AG20443 (cell line): ENCODE data around the gene GNAT3.

Source experiments
- DNase-seq: peaks from one replicate; pipeline ENCODE4 v3.0.0; 2012; ENCODE audit warnings: low spot score, mixed read lengths

The GNAT3 gene

DNA sequence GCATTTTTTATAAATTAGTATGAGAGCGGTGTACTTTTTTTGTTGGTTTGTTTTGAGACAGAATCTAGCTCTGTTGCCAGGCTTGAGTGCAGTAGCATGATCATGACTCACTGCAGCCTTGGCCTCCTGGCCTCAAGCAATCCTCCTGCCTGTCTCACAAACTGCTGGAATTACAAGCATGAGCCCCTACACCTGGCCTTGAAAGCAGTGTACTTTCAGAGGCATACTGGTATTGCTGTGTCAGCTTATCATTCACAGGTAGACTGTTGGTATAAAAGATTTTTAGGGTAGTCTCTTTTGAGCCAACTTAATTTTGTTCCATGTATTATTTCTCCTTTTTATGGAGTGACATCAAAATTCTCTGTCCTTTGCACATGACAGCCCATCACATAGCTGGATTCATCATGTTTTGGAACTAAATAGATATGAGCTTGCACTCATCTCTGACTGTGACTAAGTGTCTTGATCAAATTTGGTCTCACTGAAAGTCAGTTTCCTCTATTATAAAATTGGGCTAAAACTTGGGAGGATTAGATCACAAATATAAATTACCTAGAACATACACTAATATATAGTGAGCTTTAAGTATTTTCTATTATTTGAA is 12.4 kb downstream of the GNAT3 start:
- DNase-seq = peak; percentile 23

DNA sequence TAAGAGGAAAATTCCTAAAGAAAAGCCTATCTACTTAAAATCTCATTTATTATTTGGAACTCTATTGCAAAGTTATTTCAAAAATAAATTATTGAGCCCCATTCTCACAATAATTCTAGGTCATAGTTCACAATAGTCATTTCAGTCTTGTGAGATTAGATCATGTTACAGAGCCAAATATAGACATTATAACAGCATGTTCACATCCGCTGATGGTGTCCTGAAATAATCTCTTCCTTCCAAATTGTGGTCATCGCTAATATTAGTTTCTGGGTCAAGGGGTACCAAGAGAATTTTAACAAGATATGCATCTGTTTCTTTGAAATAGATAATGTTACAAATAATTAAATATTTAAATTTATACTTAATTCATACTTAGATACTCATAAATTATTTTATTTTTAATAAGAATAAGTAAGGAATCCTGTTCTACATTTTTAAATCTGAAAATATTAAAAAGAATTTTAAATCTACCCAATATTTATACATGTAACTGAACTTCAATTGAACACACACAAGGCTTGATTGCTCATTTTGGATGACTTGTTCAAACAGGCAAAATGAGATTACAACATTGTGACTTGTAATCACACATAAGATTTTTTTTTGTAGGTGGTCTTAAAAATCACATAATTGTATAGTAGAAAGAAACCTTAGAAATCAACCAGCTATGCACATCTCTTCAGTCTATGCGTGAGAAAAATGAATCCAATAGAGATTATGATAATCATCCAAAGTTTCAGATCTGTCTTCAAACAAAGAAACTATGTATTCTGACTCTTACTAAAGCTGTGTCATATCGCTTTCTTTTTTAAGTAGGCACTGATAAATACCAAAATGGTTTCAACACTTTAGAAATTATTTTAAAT is 13.1 kb downstream of the GNAT3 start:
- DNase-seq = peak; percentile 14

DNA sequence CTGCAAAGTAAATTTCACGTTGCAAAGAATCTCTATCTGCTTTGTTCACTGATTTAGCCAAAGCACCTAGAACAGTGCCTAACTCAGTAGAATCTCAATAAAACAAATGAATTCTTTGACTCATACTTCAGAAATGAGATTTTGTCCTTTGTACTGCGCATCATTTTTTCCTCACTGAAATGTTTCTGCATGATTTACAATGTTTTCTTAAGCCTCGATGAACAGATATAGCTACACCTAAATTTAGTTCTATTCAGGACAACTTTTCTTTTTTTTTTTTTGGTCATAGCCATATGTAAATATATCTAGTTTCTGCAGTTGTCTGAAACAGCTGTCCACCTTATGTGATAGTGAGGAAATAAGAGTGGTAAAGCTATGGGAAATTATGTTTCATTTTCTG is 15.3 kb downstream of the GNAT3 start:
- DNase-seq = no peak

DNA sequence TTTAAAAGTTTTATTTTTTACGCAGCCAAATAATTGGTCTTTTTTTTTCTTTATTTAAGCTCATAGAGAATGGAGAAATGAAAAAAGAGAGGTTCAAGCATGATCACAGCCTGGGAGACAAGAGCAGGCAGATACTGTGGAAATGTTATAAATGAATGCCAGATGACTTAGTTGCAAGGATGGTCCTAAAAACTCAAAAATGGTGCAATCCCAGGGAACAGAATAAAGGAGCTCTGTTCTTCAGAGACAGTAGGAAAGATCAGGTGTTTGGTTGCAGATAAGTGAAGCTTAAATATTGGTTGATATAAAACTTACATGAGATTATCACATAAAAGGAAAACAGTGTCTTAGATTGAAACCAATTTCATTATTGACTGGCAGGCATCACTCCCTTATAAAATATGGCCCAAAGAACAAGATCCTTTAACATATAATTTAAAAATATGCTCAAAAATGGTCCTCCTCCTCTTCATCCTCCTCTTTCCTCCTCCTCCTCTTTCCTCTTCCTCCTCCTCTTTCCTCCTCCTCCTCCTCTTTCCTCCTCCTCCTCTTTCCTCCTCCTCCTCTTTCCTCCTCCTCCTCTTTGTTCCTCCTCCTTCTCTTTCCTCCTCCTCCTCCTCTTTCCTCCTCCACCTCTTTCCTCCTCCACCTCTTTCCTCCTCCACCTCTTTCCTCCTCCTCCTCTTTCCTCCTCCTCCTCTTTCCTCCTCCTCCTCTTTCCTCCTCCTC is 18.6 kb downstream of the GNAT3 start:
- no peak for DNase-seq

DNA sequence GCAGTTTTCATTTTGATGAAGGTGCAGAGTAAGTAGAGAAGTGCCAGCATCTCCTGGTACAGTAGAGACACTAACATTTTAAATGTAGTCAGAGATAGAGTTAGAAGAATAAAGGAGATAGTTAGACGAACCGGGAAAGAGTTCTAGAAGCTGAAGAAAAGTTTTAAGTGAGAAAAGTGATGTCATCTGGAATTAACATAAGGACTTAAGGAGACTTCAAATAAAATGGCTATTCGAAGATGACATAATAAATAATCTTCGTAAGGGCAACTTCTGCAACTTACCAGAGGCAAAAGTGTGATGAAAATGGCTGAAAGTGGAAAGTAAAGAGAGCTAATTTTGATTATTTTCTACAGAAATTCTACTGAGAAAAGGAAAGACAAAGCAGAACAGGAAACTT is 20.4 kb downstream of the GNAT3 start:
- no peak for DNase-seq

DNA sequence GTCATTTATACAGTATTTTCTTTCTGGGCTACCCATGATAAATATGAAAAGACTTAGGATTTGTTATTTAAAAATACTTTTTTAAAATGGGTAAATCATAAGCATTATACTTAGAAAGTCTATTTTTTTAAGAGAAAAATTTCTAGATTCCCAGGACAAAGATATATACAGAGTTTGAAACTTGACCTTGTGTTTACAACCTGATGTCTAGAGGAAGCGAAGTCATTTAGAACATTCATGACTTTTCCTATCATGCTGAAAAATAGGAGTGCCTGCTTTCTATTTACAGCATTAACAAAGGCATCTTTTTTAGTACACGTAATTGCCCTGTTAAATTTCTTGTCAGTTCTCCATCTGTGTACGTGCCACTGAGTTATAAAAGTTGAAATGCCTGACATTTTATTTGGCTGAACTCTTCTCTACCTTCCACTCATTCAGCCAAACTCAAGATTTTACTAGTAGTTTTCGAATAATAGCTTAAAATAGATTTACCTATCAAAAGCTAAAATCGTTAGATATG is 23.0 kb downstream of the GNAT3 start:
- no peak for DNase-seq

DNA sequence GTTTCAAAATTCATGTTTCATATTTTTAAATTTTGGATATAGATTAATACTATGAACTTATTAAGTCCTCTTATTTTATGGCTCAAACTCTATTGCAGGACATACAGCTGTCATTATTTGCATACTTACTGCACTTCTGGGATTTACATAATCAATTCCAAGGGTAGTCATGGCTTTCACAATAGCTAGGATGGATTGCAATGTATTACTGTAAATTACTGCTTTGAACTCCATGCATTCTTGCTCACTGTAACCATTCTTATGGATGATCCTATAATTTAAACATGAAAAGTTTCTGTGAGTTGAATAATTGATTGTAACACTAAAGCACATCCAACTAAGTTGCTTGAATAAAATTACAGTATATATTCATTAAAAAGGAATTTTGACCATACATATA is 23.5 kb downstream of the GNAT3 start:
- no peak for DNase-seq

DNA sequence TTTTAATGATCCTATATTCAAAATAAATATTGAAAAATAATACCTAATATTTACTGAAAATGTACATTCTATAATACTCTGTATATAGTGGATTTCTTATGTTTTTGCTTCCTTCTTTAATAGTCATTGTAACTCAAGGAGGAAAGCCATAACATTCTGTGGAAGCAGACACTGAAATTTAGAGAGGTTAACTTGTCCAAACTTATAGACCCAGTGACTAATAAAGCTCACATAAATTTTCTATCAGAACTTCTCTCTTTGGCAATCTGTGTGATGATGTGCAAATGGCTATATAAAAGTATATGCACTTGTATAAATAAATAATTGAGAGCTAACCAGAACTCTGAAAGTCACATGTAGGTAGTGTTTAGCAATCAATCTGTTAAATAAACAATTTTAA is 26.1 kb downstream of the GNAT3 start:
- DNase-seq = no peak

DNA sequence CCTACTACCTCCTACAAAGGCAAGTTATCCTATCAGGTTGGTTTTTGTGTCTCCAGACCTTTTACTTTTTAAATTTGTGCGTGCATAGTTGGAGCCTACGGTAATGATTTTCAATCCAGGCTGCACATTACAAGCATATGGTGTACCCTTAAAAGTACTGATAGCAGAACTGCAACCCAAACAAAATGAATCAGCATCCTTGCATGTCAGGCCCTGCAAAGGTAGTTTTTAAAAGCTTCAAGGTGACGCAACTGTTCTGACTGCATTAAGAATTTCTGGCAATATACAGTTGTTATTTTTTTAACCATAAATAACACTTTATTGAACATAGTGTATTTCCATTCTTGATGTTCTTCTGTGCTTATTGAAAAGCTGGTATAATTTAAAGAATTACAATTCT is 28.9 kb downstream of the GNAT3 start:
- DNase-seq = no peak

DNA sequence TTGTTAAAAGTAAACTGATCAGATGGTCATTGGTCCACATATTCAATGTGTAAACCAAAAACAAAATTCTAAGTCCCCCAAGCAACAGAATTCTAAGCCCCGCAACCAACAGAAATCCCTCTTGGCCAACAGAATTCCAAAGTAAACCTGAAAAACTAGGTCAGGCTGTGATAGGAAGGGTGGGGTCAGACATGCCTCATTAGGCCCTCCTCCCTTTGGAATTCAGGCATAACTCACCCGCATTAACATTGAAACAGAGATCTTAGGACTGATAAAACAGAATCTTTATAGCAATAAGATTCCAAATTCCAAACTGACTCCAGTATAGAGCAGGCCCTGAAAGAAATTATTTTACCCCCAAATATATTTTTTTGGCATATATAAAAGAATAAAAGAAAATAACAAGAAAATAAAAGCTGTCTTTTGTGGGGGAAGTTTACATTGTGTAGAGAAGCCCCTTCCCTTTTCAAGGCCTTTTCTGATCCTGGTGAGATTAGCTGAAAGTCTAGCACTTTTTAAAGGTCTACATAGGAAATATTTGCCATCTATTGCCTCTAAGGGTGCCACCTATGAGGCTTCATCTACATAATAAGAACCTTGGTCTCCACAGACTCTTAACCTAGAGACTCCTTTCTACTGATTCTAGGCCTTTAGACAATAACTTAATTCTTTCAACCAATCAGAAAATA is 30.5 kb downstream of the GNAT3 start:
- DNase-seq = no peak

DNA sequence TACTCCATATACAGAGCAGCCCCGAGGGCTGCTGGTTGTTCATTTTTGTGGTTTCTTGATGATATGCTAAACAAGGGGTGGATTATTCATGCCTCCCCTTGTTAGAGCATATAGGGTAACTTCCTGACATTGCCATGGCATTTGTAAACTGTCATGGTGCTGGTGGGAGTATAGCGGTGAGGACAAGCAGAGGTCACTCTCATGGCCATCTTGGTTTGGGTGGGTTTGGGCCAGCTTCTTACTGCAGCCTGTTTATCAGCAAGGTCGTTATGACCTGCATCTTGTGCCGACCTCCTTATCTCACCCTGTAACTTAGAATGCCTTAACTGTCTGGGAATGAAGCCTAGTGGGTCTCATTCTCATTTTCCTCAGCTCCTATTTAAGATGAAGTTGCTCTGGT is 31.3 kb downstream of the GNAT3 start:
- DNase-seq = no peak

DNA sequence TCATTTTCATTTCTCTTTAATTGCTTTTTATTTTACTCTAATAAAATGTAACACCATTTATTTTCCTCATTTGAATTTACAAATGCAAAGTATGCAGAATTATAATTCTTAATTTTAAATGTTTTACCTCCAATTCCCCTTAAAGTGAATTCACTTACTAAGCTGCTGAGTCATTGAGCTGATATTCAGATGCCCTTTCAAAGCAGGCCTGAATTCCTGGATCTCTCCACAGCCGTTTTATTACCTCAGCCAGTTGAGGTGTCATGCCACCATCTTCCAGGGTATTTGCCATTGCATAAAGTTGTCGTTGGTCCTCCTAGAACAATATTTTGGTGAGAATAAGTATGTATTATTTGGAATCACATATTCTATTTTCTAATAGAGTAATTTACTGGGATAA is 33.2 kb downstream of the GNAT3 start:
- DNase-seq = peak; percentile 45

DNA sequence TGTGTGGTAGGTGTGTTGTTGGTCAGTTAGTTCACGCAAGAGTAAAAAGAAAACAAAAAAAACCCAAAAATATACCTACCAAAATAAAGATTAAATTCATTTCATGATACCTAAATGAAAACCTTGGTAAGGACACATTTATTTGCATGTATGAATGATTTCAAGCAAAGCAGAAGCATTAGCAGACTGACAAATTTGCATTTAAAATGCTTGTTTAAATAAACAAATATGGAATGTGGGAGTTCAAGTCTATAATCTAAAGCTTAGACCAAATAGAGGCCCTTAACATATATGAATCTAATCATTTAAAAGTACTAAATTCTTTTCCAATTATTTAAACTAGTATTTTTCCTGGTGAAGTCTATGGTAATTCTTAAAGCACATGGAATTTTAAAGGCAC is 35.8 kb downstream of the GNAT3 start:
- DNase-seq = no peak

DNA sequence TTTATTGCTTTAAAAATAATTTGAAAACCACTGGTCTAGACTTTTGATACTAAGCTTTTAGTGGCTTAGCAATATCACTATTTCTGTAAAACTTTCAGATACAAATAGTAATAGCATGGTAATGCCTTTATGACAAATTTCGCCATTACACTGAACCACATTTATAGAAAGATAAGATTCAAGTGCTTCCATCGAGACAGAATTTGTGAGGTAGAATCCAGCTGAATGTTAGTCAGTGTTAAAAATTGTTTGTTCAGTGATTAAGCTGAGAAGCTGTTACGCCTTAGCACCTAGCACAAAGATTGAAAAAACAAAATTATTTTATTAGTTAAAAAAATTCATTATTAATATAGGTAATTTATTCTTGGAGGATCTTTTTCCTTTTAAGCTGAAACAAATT is 36.5 kb downstream of the GNAT3 start:
- DNase-seq = no peak

DNA sequence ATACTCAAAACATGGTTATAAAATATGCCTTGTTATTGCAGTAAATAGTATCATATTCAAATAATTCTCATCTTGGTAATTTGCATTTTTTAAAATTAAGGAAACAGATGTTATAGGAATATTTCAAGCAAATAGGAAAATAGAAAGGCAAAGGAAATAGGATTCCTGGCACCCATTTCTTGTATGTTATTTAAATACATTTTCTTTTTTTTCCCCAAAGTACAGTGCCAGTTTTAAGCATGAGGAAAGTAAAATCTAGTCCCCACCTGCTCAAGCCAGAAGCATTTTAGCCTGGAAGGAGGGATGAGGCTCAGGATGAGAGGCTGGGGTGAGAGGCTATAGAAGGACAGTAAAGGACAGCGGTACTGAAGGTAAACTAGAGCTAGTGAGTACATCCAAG is 38.1 kb downstream of the GNAT3 start:
- no peak for DNase-seq

DNA sequence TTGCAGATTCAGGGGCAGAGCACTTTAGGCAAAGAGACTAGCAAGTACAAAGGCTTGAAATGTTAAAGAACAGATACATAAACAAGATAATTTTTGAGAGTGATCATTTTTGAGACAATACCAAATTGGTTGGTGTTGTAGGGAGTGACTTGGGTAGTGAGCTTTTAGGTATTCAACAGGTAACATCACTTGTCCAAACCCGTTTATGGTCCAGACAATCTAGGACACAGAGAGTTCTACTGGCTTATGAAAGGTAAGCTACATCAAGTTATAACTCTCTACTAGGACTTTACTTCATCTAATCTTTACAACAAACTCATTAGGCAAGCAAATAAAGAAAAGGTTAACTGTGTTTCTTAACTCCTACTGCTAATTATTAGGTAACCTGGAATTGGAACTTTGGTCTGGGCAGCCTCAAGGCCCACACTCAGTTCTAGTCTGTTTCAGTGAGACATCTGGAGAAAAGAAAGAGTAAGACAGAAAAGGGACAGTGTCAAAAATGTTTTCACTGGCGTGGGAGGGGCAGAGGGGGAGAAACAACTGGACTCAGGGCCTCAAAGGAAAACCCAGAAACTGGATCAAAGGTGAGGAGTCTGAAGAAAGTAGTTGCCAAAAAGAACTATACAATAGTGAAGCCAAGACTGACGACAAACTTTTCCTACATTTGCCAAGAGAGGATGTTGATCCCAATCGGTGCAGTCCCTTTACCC is 39.2 kb downstream of the GNAT3 start:
- DNase-seq = no peak

DNA sequence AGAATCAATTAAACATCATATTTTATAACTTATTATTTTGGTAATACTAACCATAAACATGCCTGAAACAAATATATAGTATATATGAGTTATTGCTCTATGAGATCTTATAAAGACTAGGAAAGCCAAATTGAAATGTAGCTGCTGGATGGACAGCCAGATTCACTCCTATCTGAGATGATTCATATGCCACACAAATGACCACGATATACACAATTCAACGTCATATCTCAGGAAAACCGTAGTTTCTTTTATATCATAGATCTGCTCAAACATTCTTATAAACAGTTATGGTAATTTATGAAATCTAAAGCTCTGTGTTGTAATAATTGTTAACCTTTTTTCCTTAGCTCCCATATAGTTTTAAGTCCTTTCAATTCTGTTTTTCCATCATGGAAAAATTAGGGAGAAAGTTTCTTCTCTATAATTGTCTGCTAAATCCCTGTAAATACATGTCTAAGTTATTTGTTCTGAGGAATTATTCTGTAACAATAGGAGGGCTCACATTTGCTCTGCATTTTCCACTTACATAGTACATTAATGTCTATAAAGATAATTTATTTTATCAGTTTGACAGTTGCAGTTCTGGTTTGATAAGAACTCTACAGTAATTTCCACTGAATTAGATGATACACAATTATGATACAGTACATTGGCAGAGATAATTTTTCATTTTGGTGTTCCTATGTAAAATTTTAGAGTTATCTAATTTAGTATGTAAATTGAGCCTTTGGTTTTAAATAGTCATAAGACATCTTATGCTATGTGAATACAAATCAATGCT is 42.7 kb downstream of the GNAT3 start:
- no peak for DNase-seq

DNA sequence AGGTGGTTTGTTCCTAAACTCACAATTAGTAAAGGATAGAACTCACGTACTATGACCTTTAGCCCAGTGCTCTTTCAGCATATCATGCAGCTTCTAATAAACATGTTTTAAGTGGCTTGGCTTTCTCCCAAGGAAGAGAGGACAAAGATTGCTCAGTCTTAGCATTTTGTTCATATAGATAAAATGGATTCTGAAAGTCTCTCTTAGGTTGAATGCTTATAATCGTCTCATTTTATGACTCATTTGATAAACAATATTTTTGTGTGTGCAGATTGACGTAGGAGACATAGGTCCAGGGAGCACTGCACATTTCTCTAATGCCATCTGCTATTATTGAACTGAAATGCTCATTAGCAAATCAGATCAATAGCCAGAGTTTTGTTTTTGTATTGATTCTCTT is 44.8 kb downstream of the GNAT3 start:
- no peak for DNase-seq

DNA sequence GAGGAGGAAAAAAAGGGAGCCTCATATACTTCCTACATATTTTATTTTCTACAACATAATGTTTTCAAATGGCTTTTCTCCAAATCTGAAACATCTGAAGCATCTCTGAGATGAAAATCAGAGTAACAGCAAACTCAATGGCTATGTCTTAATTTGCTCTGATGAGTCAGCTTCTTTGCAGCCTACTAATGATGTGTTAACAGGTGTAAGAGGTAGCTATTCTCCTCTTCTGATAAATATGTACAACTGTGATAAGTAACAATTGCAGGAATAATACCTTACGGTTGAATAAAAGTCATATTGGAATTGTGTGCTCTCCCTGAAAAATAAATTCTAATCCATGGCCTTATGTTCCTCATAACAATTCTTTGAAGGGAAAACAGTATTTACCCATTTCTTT is 45.2 kb downstream of the GNAT3 start:
- DNase-seq = no peak

DNA sequence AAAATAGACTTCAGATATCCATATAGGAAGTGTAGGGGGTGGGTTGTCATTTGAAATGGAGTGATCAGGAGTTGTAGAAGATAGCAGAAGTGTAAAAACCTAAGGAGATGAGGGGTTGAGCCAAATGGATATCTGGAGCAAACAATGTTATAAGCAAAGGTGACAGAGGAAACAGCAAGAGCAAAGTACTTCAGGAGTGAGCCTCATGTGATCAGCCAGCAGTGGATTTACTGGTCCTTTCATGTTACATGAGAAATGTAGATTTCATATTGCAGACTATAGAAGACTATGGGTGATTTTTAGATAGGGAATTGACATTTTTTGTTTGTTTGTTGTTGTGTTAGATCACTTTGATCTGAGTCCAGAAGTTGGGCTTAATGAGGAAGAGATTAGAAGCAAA is 47.7 kb downstream of the GNAT3 start:
- DNase-seq = no peak
